Parathyroid adenoma (tissue), 2 donors: ENCODE data around the gene OPRL1.
"Not testable (repeated sequence)": the region's sequence is repeated elsewhere in the genome, so short reads cannot be mapped to it uniquely, and the experiment has no call there.

ENCODE experiments used
- H2AFZ ChIP-seq: fragments of 300-600 bp; sonication (generic); one replicate; pipeline ENCODE4 v1.7.0; 2017; ENCODE audit warnings: antibody characterized with exemption, mild to moderate bottlenecking
- H3K27ac ChIP-seq: fragments of 300-600 bp; sonication (generic); one replicate; pipeline ENCODE4 v1.7.0; 2017
- H3K27me3 ChIP-seq: fragments of 300-600 bp; sonication (generic); one replicate; pipeline ENCODE4 v1.7.0; 2017; ENCODE audit warnings: low read length; ENCODE audit not compliant: control insufficient read depth, insufficient read depth
- H3K36me3 ChIP-seq: fragments of 300-600 bp; sonication (generic); one replicate; pipeline ENCODE4 v1.7.0; 2017; ENCODE audit warnings: low read length; ENCODE audit not compliant: control insufficient read depth, insufficient read depth
- H3K4me1 ChIP-seq: fragments of 300-600 bp; sonication (generic); one replicate; pipeline ENCODE4 v1.7.0; 2017; ENCODE audit warnings: control low read depth
- H3K4me2 ChIP-seq: fragments of 300-600 bp; sonication (generic); one replicate; pipeline ENCODE4 v1.7.0; 2017; ENCODE audit warnings: low read length
- H3K4me3 ChIP-seq: fragments of 300-600 bp; sonication (generic); one replicate; pipeline ENCODE4 v1.7.0; 2017; ENCODE audit warnings: low read depth, low read length
- H3K79me2 ChIP-seq: fragments of 300-600 bp; sonication (generic); one replicate; pipeline ENCODE4 v1.7.0; 2017; ENCODE audit warnings: control low read depth
- H3K9ac ChIP-seq: fragments of 300-600 bp; sonication (generic); one replicate; pipeline ENCODE4 v1.7.0; 2017; ENCODE audit warnings: mild to moderate bottlenecking
- H3K9me3 ChIP-seq: fragments of 300-600 bp; sonication (generic); one replicate; pipeline ENCODE4 v1.7.0; 2017; ENCODE audit warnings: low read length; ENCODE audit not compliant: control insufficient read depth
- TF ChIP-seq, protein P1 (sequence below): fragments of 300-600 bp; sonication (generic); IDR thresholded peaks from one replicate; pipeline ENCODE4 v1.7.0; 2017; ENCODE audit warnings: antibody characterized with exemption, mild to moderate bottlenecking
- donor health status: primary hyperparathyroidism.

Gene OPRL1

DNA sequence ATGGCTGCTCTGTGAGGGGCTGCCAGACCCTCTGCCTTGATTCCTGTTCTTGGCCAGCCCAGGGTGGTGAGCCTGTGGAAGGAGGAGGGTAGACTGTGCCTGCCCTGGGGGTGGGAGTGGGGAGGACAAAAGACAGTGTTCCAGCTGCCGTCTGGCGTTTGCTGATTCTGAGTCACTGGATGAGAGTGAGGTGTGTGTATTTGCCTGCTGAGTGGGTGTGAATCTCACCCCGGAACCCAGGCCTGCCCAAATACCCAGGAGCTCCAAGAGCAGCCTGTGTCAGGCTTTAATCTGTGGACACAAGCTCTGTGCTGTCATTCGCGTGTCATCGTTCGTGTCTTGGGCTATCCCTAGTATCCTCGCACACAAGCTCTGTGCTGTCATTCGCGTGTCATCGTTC, 6.9 kb downstream of the OPRL1 start:
- Histone ChIP-seq H3K4me3 (no peak overlapping the region), H3K27me3 (no peaks in the 10 kb centered on the region), H3K36me3 (no peaks in the 10 kb centered on the region), H3K4me2 (no peak overlapping the region), H2AFZ (no peak overlapping the region), H3K9me3 (no peaks in the 10 kb centered on the region), H3K4me1 (peaks cover 16% of the 10 kb centered on the region), H3K79me2 (no peaks in the 10 kb centered on the region), H3K27ac (no peak overlapping the region), H3K9ac (no peak overlapping the region)
- TF ChIP-seq, protein P1, sequence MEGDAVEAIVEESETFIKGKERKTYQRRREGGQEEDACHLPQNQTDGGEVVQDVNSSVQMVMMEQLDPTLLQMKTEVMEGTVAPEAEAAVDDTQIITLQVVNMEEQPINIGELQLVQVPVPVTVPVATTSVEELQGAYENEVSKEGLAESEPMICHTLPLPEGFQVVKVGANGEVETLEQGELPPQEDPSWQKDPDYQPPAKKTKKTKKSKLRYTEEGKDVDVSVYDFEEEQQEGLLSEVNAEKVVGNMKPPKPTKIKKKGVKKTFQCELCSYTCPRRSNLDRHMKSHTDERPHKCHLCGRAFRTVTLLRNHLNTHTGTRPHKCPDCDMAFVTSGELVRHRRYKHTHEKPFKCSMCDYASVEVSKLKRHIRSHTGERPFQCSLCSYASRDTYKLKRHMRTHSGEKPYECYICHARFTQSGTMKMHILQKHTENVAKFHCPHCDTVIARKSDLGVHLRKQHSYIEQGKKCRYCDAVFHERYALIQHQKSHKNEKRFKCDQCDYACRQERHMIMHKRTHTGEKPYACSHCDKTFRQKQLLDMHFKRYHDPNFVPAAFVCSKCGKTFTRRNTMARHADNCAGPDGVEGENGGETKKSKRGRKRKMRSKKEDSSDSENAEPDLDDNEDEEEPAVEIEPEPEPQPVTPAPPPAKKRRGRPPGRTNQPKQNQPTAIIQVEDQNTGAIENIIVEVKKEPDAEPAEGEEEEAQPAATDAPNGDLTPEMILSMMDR: no peak

DNA sequence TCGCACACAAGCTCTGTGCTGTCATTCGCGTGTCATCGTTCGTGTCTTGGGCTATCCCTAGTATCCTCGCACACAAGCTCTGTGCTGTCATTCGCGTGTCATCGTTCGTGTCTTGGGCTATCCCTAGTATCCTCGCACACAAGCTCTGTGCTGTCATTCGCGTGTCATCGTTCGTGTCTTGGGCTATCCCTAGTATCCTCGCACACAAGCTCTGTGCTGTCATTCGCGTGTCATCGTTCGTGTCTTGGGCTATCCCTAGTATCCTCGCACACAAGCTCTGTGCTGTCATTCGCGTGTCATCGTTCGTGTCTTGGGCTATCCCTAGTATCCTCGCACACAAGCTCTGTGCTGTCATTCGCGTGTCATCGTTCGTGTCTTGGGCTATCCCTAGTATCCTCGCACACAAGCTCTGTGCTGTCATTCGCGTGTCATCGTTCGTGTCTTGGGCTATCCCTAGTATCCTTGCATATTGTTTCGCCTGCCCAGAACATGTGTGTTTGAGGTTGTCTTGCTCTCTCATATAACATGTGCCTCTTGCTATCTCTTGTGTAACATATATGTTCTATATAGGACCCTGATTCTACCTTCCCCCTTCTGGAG, 7.4 kb downstream of the OPRL1 start:
- not testable (repeated sequence) for H3K79me2 ChIP-seq, H3K27ac ChIP-seq, H3K36me3 ChIP-seq, H2AFZ ChIP-seq, H3K4me3 ChIP-seq, H3K27me3 ChIP-seq, H3K4me2 ChIP-seq, H3K9ac ChIP-seq, H3K9me3 ChIP-seq
- peaks cover 14% of the 10 kb centered on the region for H3K4me1 ChIP-seq

GRCh38 chr20:64088586-64088985, 8.7 kb downstream of the OPRL1 start:
- not testable (repeated sequence) for H2AFZ ChIP-seq, H3K36me3 ChIP-seq, H3K4me2 ChIP-seq, H3K4me3 ChIP-seq, H3K27ac ChIP-seq, H3K9ac ChIP-seq, H3K9me3 ChIP-seq, H3K79me2 ChIP-seq, H3K27me3 ChIP-seq
- H3K4me1 ChIP-seq: peaks cover 12% of the 10 kb centered on the region

DNA sequence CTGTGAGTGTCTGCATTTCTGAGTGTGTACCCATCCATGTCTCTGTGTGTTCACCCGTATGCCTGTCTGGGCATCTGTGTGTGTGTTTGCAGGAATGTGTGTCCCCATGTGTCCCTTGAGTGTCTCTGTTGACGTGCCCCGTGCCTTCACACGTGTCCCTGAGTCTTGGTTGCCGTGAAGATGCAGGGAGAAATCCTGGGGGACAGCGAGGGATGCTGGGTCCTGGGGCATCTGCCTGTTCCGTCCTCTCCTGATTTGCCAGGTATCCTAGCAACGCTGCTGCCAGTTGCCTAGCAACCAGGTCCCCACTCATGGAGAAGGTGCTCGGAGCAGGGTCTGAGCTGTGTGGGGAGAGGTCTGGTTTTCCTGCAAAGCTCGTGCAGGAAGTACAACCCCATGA, 10.3 kb downstream of the OPRL1 start:
- TF ChIP-seq, protein P1: no peak
- no peak overlapping the region for H3K4me3 ChIP-seq
- no peak overlapping the region for H2AFZ ChIP-seq
- no peak overlapping the region for H3K9ac ChIP-seq
- peaks cover 5% of the 10 kb centered on the region for H3K4me1 ChIP-seq
- H3K27me3 ChIP-seq: no peaks in the 10 kb centered on the region
- no peaks in the 10 kb centered on the region for H3K36me3 ChIP-seq
- H3K9me3 ChIP-seq: no peaks in the 10 kb centered on the region
- H3K27ac ChIP-seq: no peak overlapping the region
- no peak overlapping the region for H3K4me2 ChIP-seq
- H3K79me2 ChIP-seq: no peaks in the 10 kb centered on the region

GRCh38 chr20:64091340-64091739, 11.5 kb downstream of the OPRL1 start:
- Histone ChIP-seq H3K4me3 (no peak overlapping the region), H2AFZ (no peak overlapping the region), H3K79me2 (no peaks in the 10 kb centered on the region), H3K4me1 (peaks cover 15% of the 10 kb centered on the region), H3K36me3 (no peaks in the 10 kb centered on the region), H3K27ac (no peak overlapping the region), H3K9me3 (no peaks in the 10 kb centered on the region), H3K4me2 (no peak overlapping the region), H3K27me3 (no peaks in the 10 kb centered on the region), H3K9ac (no peak overlapping the region)
- TF ChIP-seq, protein P1: no peak

DNA sequence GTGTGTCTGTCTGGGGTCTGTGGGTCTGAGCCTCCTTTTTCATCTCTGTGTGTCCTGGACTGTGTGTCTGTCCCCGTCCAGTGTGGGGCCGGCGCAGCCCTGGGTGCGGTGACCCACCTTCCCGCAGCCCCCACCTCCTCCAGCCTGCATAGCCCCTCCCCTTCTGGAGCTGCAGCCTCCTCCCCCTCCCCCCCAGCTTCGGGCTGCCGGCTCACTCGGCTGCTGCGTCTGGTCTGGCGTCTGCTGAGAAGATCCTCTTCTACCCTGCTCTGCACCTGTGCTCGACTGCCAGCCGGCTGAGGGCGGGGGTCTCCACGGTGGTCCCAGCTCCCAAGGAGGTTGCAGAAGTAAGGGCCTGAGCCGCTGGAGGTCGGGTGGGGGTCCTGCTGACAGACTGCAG, 11.9 kb downstream of the OPRL1 start:
- Histone ChIP-seq H3K4me2 (no peak overlapping the region), H3K4me3 (no peak overlapping the region), H3K9me3 (no peaks in the 10 kb centered on the region), H3K9ac (no peak overlapping the region), H3K79me2 (no peaks in the 10 kb centered on the region), H3K27ac (no peak overlapping the region), H2AFZ (no peak overlapping the region), H3K4me1 (peaks cover 16% of the 10 kb centered on the region), H3K27me3 (no peaks in the 10 kb centered on the region), H3K36me3 (no peaks in the 10 kb centered on the region)
- TF ChIP-seq, protein P1: no peak
